ENCODE data around the gene RGS16. TPM values are rescaled to one million over a fixed set of nuclear protein-coding genes. Genes with fewer than 3 reads are reported as not detected.

The RGS16 gene
- total and polyA plus RNA-seq, 9 of the 15 experiments (the other 6 are each of a cell fraction or from before 2014, with no cell fraction given), result 0.07 to 0.55 (median 0.36) TPM

- no peak for TF ChIP-seq ELK1 (CRISPR knock-in tag; IDR thresholded peaks at IDR 0.05)
- no peak for TF ChIP-seq MTF1 (CRISPR knock-in tag; IDR thresholded peaks at IDR 0.05; ENCODE audit: borderline replicate concordance)
- TF ChIP-seq ATF7 (IDR thresholded peaks at IDR 0.05), result 0 out of 2 replicates have a peak, but pooled peaks have one; percentile 37
- no peak for TF ChIP-seq ZFPM2 (CRISPR knock-in tag; IDR thresholded peaks at IDR 0.05)
- no peak for TF ChIP-seq NCOA6 (IDR thresholded peaks at IDR 0.05)
- TF ChIP-seq RAD21 (CRISPR knock-in tag; conservative IDR thresholded peaks at IDR 0.05 in 1 of 2, IDR thresholded peaks at IDR 0.05 in 1 of 2), result no peak
- TF ChIP-seq ETV6 (IDR thresholded peaks at IDR 0.05; ENCODE audit: borderline replicate concordance in 1 of 2, low read depth in 2 of 2, low read length in 1 of 2), result no peak
- TF ChIP-seq ETV6 (CRISPR knock-in tag; IDR thresholded peaks at IDR 0.05; ENCODE audit: borderline replicate concordance), result no peak
- no peak for TF ChIP-seq SMARCB1 (IDR thresholded peaks at IDR 0.05; ENCODE audit: insufficient read length, low read depth)
- TF ChIP-seq ZNF175 (CRISPR knock-in tag; IDR thresholded peaks at IDR 0.05; ENCODE audit: low read depth), result 0 out of 2 replicates have a peak, but pooled peaks have one; percentile 31
- no peak for TF ChIP-seq ZNF57 (CRISPR knock-in tag; IDR thresholded peaks at IDR 0.05)
- no peak for TF ChIP-seq ZFX (CRISPR knock-in tag; IDR thresholded peaks at IDR 0.05)
- no peak for TF ChIP-seq XRCC5 (IDR thresholded peaks at IDR 0.05; ENCODE audit: low read depth, low read length)
- no peak for TF ChIP-seq TSC22D4 (tag; IDR thresholded peaks at IDR 0.05)
- TF ChIP-seq THRB (CRISPR knock-in tag; conservative IDR thresholded peaks at IDR 0.05), result 0 out of 2 replicates have a peak, but pooled peaks have one; percentile 32
- TF ChIP-seq CTBP1 (IDR thresholded peaks at IDR 0.05; ENCODE audit: borderline replicate concordance), result no peak
- TF ChIP-seq CTCFL (IDR thresholded peaks at IDR 0.05; ENCODE audit: borderline replicate concordance, insufficient read depth, low read depth, low read length, poor library complexity, severe bottlenecking), result no peak
- TF ChIP-seq CHCHD3 (CRISPR knock-in tag; IDR thresholded peaks at IDR 0.05), result no peak
- TF ChIP-seq KAT2B (IDR thresholded peaks at IDR 0.05; ENCODE audit: low read depth, low read length), result no peak
- no peak for TF ChIP-seq ATF2 (CRISPR knock-in tag; IDR thresholded peaks at IDR 0.05)
- TF ChIP-seq POLR3A (IDR thresholded peaks at IDR 0.05; ENCODE audit: borderline replicate concordance, extremely low read depth, insufficient read depth, insufficient read length), result no peak
Measured at GRCh38 chr1:182608845-182609610, 4.8 kb upstream of the RGS16 start (continued).

All from K562 (cell line).